Islet precursor cell (in vitro differentiated cells): Measurements from ENCODE around the gene GTF2H4.
"Not testable (repeated sequence)": the region's sequence is repeated elsewhere in the genome, so short reads cannot be mapped to it uniquely, and the experiment has no call there.

Experiments used
- DNase-seq: peaks from one replicate; pipeline ENCODE4 v3.0.0-alpha.2; 2018

The GTF2H4 gene

GRCh38 chr6:30895343-30895742 lies 12.7 kb upstream of the GTF2H4 start:
- DNase-seq = no peak

- DNase-seq = no peak
Measured at GRCh38 chr6:30896541-30896940, 11.5 kb upstream of the GTF2H4 start.

DNA sequence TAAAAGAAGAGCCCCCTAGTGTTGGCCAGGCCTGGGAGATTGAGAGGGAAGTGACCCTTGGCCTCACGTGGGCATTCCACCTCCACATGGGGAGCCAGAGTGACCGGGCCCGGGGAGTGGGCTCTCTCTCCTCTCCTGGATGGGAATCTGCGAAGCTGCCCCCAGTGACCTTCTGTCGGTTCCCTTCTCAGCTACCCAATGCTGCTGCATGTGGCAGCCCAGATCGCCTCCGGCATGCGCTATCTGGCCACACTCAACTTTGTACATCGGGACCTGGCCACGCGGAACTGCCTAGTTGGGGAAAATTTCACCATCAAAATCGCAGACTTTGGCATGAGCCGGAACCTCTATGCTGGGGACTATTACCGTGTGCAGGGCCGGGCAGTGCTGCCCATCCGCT lies 10.1 kb upstream of the GTF2H4 start:
- no peak for DNase-seq

DNA sequence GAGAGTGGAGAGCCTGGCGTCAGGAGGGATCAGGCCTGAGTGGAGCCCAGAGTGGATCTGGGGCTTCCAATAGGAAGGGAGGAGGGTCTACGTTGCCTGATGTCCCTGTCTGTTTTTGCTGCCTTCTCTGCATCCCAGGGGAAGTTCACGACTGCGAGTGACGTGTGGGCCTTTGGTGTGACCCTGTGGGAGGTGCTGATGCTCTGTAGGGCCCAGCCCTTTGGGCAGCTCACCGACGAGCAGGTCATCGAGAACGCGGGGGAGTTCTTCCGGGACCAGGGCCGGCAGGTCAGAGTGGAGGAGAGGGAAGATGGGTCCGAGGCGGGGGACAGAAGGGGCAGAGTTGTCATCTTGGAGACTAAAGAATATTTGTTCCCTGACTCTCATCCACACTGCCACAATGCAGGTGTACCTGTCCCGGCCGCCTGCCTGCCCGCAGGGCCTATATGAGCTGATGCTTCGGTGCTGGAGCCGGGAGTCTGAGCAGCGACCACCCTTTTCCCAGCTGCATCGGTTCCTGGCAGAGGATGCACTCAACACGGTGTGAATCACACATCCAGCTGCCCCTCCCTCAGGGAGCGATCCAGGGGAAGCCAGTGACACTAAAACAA lies 9.2 kb upstream of the GTF2H4 start:
- DNase-seq = no peak

DNA sequence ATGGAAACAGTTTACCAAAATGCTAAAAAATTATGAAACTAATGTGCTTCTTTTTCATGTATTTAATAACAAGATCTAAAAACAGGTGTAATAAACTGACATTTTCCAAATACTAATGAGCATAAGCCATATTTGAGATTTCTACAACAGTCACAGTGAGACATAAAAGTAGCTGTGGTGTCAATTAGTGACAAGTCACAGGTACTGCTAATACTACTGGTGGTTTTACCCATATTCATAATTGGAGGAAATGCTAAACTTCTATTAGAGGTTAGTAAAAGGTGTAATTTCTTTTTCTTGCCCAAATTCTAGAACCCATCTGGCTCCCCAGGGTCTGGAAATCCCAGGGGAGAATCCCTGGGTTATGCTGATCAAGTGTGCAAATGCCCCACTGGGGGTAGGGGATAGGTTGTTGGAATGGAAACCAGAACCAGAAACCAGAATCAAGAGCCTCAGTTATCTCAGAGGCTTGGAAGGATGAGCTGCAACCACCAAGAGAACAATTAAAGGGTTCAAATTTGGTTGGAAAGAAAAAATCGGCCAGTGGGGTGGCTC lies 7.1 kb upstream of the GTF2H4 start:
- DNase-seq = no peak

- DNase-seq = no peak
Measured at GRCh38 chr6:30901436-30901835, 6.6 kb upstream of the GTF2H4 start.

DNA sequence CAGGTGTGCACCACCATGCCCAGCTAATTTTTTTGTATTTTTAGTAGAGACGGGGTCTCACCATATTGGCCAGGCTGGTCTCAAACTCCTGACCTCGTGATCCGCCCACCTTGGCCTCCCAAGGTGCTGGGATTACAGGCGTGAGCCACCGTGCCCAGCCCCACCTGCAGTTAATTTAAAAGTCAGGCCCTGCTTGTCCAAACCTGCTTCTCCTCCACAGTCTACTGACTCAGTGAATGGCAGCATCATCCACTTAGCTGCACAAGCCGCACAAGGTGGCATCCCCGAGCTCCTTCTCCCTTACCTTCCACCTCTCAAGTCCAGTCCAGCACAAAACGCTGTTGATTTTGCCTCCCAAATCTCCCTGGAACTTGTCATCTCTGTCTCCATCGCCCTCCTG lies 5.8 kb upstream of the GTF2H4 start:
- DNase-seq = not testable (repeated sequence)

GRCh38 chr6:30902709-30903108 lies 5.3 kb upstream of the GTF2H4 start:
- DNase-seq = no peak

GRCh38 chr6:30903236-30903635 lies 4.8 kb upstream of the GTF2H4 start:
- no peak for DNase-seq

DNA sequence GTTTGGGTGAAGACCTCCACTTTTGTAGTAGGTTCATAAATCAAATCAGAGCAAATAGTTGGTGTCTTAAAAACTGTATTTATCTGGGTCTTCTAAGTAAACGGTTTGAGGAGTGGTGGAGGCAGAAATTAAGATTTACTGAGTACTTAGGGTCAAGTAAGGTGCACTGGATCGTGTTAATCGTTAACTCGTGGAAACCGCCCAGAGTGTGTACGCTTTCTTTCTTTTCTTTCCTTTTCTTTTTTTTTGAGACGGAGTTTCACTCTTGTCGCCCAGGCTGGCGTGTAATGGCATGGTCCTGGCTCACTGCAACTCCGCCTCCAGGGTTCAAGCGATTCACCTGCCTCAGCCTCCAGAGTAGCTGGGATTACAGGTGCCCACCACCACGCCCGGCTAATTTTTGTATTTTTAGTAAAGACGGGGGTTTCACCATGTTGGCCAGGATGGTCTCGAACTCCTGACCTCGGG lies 683 bp upstream of the GTF2H4 start:
- not testable (repeated sequence) for DNase-seq

GRCh38 chr6:30908700-30909099 lies 693 bp downstream of the GTF2H4 start:
- DNase-seq = no peak

- not testable (repeated sequence) for DNase-seq
Measured at GRCh38 chr6:30910473-30910872, 2.5 kb downstream of the GTF2H4 start.

DNA sequence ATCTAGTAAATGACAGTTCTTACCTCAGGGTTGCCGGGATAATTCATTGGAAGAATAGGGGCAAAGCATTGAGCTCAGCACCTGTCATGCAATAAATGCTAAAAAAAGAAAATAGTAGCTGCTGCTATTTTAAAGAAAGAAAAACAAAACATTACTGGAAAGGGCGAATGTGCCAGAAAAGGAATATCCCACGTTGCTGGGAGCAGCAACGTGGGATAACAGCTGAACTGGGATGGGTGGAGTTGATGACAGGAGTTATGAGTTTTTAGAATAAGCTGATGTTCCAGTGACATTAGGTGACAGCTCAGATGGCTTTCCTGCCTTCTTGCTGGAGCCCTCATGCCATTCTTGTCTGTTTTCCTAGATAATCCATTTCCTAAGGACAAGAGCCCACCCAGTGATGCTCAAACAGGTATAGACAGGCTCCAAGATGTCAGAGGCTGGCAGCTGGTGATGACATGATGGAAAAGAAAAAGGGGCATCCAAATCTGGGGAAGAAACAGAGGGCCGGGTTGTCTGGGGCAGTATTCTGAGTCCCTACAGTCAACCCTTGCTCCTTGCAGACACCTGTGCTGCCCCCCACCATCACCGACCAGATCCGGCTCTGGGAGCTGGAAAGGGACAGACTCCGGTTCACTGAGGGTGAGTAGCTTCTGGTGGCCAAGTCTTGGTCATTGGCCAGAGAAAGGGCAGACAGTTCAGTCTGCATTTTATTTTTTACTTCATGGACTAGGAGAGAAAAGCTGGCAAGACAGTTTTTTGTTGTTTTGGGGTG lies 4.9 kb downstream of the GTF2H4 start:
- no peak for DNase-seq

- no peak for DNase-seq
Measured at GRCh38 chr6:30913721-30914075, 5.7 kb downstream of the GTF2H4 start.

- peak; percentile 96 for DNase-seq
Measured at GRCh38 chr6:30914076-30914853, 6.3 kb downstream of the GTF2H4 start, which contains the start of gene VARS2. Gene VARS2 (plus strand): TSS chr6:30914238. CDS start chr6:30914837, 599 bp downstream.

- no peak for DNase-seq
Measured at GRCh38 chr6:30914854-30915590, 7.0 kb downstream of the GTF2H4 start.

DNA sequence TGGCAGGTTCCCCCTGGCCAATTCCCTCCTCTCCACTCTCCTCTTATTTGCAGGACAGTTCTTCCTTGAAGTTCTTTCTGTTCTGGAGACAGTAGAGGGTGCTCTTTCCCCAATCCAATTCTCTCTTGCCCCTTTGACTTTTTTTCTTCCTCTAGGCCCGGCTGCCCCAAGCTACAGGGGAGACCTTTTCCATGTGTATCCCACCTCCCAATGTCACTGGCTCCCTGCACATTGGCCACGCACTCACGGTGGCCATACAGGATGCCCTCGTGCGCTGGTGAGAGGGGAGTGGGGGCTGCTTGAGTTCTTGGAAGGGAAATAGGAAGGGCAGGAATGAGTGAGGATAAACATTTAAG lies 7.6 kb downstream of the GTF2H4 start:
- peak; percentile 73 for DNase-seq

- DNase-seq = no peak
Measured at GRCh38 chr6:30917041-30917440, 9.0 kb downstream of the GTF2H4 start.

- no peak for DNase-seq
Measured at GRCh38 chr6:30917487-30917886, 9.5 kb downstream of the GTF2H4 start.

- no peak for DNase-seq
Measured at GRCh38 chr6:30918670-30919069, 10.7 kb downstream of the GTF2H4 start.

DNA sequence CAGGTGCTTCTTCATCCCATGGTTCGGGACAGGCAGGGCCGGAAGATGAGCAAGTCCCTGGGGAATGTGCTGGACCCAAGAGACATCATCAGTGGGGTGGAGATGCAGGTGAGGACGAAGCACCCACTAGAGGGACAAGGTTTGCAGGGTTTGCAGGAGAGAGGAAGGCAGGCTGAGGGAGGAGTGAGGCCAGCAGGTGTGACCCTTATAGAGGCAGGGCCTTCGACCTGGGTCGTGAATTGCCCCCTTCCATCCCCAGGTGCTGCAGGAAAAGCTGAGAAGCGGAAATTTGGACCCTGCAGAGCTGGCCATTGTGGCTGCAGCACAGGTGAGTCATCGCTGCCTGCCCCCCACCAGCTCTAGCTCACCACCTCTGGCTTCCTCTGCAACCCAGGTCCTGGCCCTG lies 14.4 kb downstream of the GTF2H4 start:
- DNase-seq = peak; percentile 67

GRCh38 chr6:30924040-30924627 lies 16.1 kb downstream of the GTF2H4 start:
- not testable (repeated sequence) for DNase-seq
